Activated CD4-positive, alpha-beta T cell treated with anti-CD3 and anti-CD28 coated beads for 24 hours (primary cell): ENCODE measurements around the gene C5orf47.

Source experiments
- DNase-seq, 2 donors: peaks; one replicate each; pipeline ENCODE4 v3.0.0-alpha.2; 2020; ENCODE audit warnings: low read depth in 2 of 2

C5orf47 gene

GRCh38 chr5:173988554-173989431 lies at the start of gene C5orf47:
C5orf47 (plus strand) TSS chr5:173989170; CDS start chr5:173989264, 94 bp downstream.
- DNase-seq: no peak

GRCh38 chr5:173940269-173940668 lies 48.7 kb upstream of the C5orf47 start:
- no peak for DNase-seq

GRCh38 chr5:173941102-173941501 lies 47.9 kb upstream of the C5orf47 start:
- no peak for DNase-seq

GRCh38 chr5:173941758-173942401 lies 47.1 kb upstream of the C5orf47 start:
- no peak for DNase-seq

GRCh38 chr5:173944511-173944910 lies 44.5 kb upstream of the C5orf47 start:
- DNase-seq: no peak

- DNase-seq: no peak
Measured at GRCh38 chr5:173945160-173945559, 43.8 kb upstream of the C5orf47 start.

- no peak for DNase-seq
Measured at GRCh38 chr5:173946323-173946722, 42.6 kb upstream of the C5orf47 start.

- no peak for DNase-seq
Measured at GRCh38 chr5:173950829-173951228, 38.1 kb upstream of the C5orf47 start.

- DNase-seq: no peak
Measured at GRCh38 chr5:173953528-173954090, 35.4 kb upstream of the C5orf47 start.

- DNase-seq: no peak
Measured at GRCh38 chr5:173954671-173955521, 34.1 kb upstream of the C5orf47 start.

- DNase-seq: no peak
Measured at GRCh38 chr5:173960986-173961385, 28.0 kb upstream of the C5orf47 start.

- DNase-seq: no peak
Measured at GRCh38 chr5:173961418-173961817, 27.6 kb upstream of the C5orf47 start.

GRCh38 chr5:173962436-173962972 lies 26.5 kb upstream of the C5orf47 start:
- DNase-seq: no peak

GRCh38 chr5:173963182-173963838 lies 25.7 kb upstream of the C5orf47 start:
- DNase-seq: no peak

- no peak for DNase-seq
Measured at GRCh38 chr5:173963867-173964441, 25.0 kb upstream of the C5orf47 start.

- no peak for DNase-seq
Measured at GRCh38 chr5:173964506-173964905, 24.5 kb upstream of the C5orf47 start.

- DNase-seq: no peak
Measured at GRCh38 chr5:173967241-173967640, 21.7 kb upstream of the C5orf47 start.

GRCh38 chr5:173968154-173968797 lies 20.7 kb upstream of the C5orf47 start:
- DNase-seq: no peak

- no peak for DNase-seq
Measured at GRCh38 chr5:173969167-173970049, 19.6 kb upstream of the C5orf47 start.
